GM18951 (cell line): ENCODE measurements around the gene NEDD1.

Experiments used
- POLR2A ChIP-seq: IDR thresholded peaks from 4 replicates; pipeline ENCODE4 v1.6.1; 2011; ENCODE audit warnings: mild to moderate bottlenecking; ENCODE audit not compliant: insufficient read length, insufficient read depth; ENCODE audit errors: extremely low read depth
- in situ Hi-C: fragments of 300-500 bp; cut with MboI; formaldehyde crosslinking; loops from one replicate; pipeline ENCODE4 v1.12.0; 2022; ENCODE audit warnings: low sequenced_read_pairs, mixed read lengths, inconsistent platforms; ENCODE audit not compliant: unreplicated experiment

The NEDD1 gene

GRCh38 chr12:96882862-96883261 is 24.2 kb upstream of the NEDD1 start:
- no peak for TF ChIP-seq POLR2A
- in situ Hi-C loops = no loop called here

DNA sequence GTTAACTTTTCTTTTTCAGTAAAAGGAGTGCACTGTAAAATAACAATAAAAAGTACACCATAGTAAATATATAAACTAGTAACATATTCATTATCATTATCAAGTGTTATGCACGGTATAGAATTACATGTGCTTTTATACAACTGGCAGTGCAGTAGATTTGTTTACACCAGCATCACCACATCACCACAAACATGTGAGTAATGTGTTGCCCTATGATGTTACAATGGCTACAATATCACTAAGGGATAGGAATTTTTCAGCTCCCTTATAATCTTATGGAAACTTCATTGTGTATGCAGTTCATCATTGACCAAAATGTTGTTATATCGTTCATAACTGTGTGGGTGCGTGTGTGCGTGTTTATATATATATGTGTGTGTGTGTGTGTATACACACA is 23.5 kb upstream of the NEDD1 start:
- in situ Hi-C loops = no loop called here
- TF ChIP-seq POLR2A = no peak

DNA sequence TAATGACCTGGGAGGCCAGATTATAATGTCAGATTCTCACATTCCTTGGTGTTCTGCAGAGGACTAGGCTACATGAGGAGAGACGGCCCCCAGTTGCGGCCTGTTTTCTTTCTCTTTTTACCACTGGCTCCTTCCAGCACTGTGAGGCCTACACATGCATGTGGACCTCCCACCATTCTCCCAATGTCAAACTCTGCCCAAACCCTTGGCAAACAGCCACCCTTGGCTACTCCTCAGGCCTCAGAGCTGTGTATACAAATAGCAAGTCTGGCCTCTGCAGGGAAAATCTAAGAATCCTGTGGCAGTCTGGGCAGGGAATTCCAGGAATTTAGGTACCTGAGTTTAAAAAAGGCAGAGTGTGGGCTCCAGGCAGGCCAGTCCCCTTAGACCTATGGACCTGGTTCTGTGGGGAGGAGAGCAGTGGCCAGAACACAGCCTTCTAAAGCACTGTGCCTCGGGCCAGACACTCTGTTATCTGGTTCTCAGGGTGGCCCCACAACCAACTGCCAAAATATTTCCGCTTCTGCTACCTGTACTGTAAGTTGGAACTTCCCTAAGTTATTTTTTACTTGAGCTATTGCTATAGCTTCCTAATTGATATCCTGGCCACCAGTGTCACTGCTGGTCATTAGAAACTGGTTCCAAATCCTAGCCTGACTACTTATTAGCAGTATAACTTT is 19.9 kb upstream of the NEDD1 start:
- in situ Hi-C loops = no loop called here
- TF ChIP-seq POLR2A = no peak

GRCh38 chr12:96889273-96889933 is 17.7 kb upstream of the NEDD1 start:
- no peak for TF ChIP-seq POLR2A
- in situ Hi-C loops = no loop called here

DNA sequence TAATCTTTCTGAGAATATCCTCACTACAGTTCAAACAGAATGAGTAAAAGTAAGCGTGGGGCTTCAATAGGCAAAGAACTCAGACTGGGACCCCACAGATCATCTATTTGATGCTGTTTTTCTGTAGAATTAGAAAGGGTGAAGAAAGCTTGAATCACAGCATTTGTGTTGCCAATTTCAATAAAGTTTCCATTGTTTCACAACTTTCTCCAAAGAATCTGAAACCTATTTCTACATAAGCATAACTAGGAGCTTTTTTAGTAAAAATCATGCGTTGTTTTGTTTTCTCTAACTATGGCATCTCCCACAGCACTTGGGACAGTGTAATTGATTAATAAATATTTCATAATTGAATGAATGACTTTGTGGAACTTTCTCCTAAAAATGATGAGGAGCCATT is 16.7 kb upstream of the NEDD1 start:
- TF ChIP-seq POLR2A = no peak
- in situ Hi-C loops = no loop called here

DNA sequence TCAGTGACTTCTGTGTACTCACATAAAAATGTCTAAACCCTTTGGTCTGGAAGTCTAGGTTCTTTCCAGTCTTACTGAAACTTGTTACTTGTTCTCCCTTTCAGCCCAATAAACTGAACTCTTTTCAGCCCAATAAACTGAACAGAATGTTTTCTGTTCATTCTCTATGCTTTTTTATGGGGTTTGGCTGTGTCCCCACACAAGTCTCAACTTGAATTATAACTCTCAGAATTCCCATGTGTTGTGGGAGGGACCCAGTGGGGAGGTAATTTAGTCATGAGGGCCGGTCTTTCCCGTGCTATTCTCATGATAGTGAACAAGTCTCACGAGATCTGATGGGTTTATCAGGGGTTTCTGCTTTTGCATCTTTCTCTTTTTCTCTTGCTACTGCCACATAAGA is 15.0 kb upstream of the NEDD1 start:
- no peak for TF ChIP-seq POLR2A
- in situ Hi-C loops = no loop called here

DNA sequence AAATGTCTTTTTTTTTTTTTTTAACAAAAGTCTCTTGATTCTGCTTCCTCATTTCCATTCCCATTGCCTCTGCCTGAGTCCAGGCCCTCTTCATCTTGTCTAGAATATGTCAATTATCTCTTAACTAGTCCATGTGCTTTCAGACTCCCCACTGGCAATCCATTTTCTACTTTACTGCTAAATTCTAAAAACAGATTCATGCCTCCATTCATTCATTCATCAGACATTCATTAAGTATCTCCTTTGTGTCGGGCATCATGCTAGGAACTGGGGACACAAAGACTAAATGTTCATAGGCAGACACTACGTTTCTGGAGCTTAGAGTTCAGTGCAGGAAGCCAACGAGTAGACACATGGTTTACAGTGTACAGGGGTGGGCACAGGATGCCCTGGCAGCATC is 9.6 kb upstream of the NEDD1 start:
- TF ChIP-seq POLR2A = no peak
- in situ Hi-C loops = no loop called here

DNA sequence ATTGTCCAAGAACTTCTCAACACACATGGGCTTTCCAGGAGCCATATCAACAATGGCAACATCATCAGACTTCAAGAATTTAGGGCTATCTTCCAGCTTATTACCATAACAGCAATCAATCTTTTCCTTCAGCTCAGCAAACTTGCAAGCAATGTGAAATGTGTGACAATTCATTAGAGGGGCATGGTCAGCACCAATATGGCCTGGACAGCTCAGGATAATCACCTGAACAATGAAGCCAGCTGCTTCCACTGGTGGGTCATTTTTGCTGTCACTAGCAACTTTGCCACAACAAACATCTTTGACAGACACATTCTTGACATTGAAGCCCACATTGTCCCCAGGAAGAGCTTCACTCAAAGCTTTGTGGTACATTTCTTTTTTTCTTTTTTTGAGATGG is 5.9 kb upstream of the NEDD1 start:
- TF ChIP-seq POLR2A = no peak
- in situ Hi-C loops = no loop called here

- in situ Hi-C loops = no loop called here
Measured at GRCh38 chr12:96902076-96902475, 5.0 kb upstream of the NEDD1 start.

GRCh38 chr12:96906498-96906848 is 584 bp upstream of the NEDD1 start:
- in situ Hi-C loops = no loop called here
- no peak for TF ChIP-seq POLR2A

More at GRCh38 chr12:96902076-96902475, 5.0 kb upstream of the NEDD1 start:
- no peak for TF ChIP-seq POLR2A

DNA sequence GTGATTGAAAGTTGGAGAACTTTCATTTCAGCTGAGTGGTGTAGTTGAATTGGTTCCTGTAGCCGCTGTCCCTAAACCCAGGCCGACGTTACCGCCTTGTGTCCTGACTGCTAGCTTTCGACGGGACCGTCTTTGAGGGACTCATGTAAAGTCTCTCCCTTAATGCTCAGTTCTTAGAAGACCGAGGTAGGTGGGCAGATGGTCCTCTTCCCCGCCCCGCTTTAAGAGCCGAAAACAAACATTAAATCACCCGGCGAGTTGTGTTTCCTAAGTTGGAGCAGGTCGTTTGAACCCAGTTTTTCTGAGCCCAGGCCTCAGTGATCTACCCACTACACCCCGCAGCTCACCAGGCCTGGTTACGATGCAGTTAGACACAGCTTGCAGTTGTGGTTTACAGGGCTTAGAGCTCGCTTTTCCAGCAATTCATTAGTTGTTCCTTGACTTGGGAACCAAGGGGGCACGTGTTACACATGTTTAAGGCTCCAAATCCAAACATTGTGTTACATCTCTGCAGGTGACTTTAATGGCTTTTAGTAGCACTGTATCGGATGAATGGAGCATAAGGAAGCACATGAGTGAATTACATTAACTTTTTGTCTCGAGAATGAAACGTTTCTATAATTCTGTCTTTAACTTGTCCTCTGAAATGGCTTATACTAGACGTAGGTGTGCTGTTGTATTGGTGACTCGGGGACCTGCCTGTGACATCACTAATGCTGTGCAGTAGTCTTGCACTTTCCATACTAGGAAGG is 790 bp downstream of the NEDD1 start:
- TF ChIP-seq POLR2A = no peak
- in situ Hi-C loops = no loop called here

DNA sequence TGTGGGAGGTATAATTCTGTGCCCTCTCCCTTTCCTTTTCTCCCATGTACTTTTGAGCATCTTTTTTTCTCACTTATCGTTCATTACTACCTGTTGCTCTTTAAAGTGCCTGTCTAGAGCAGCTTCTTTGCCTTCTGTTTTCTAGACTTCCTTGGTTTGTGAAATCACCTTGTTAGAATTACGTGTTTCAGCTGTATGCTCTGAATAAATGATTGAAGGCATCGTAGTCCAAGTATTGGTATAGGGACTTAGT is 1.3 kb downstream of the NEDD1 start:
- no peak for TF ChIP-seq POLR2A
- in situ Hi-C loops = no loop called here

GRCh38 chr12:96912261-96912660 is 5.2 kb downstream of the NEDD1 start:
- in situ Hi-C loops = no loop called here
- no peak for TF ChIP-seq POLR2A

- no peak for TF ChIP-seq POLR2A
- in situ Hi-C loops = no loop called here
Measured at GRCh38 chr12:96912943-96913342, 5.9 kb downstream of the NEDD1 start.
